ENCODE data around the gene SAP25. TPM values are rescaled to one million over a fixed set of nuclear protein-coding genes. Genes with fewer than 3 reads are reported as not detected.

The SAP25 gene
- total and polyA plus RNA-seq, 4 donors = 0.75 to 9.9 (median 4.8) TPM

Other genes starting within 250 kb of the SAP25 start
- 10 to 100 TPM; 30.7 to 51.2 TPM for gene PILRB, start 215.8 kb downstream of the SAP25 start, total RNA-seq
- 100 to 1,000 TPM in 1 of 2 donors, 10 to 100 TPM in 1; 13.9 to 186 TPM for gene PILRB, start 215.8 kb downstream of the SAP25 start, polyA plus RNA-seq
- gene PILRA, start 200.4 kb downstream of the SAP25 start, total RNA-seq = 10 to 100 TPM; 11.2 to 21.5 TPM
- gene PILRA, start 200.4 kb downstream of the SAP25 start, polyA plus RNA-seq = 10 to 100 TPM in 1 of 2 donors, 1 to 10 TPM in 1; 5.8 to 10.6 TPM
- 1 to 10 TPM; 2.2 to 4.4 TPM for gene ZCWPW1, start 145.2 kb downstream of the SAP25 start, total RNA-seq
- 10 to 100 TPM in 1 of 2 donors, 1 to 10 TPM in 1; 4.0 to 18.7 TPM for gene ZCWPW1, start 145.2 kb downstream of the SAP25 start, polyA plus RNA-seq
- 10 to 100 TPM; 26.3 to 31.8 TPM for gene MEPCE, start 144.1 kb downstream of the SAP25 start, total RNA-seq
- gene MEPCE, start 144.1 kb downstream of the SAP25 start, polyA plus RNA-seq = 10 to 100 TPM; 13.0 to 27.2 TPM
- gene PPP1R35, start 137.4 kb downstream of the SAP25 start, total RNA-seq = 10 to 100 TPM; 24.7 to 29.7 TPM
- 10 to 100 TPM; 16.0 to 69.5 TPM for gene PPP1R35, start 137.4 kb downstream of the SAP25 start, polyA plus RNA-seq
- gene SPACDR, start 109.6 kb downstream of the SAP25 start, total RNA-seq = 1 to 10 TPM; 1.0 to 2.0 TPM
- gene SPACDR, start 109.6 kb downstream of the SAP25 start, polyA plus RNA-seq = under 1 TPM in 1 of 2 donors, not detected in 1; 0.31 TPM
- 10 to 100 TPM; 31.2 to 46.5 TPM for gene TSC22D4, start 94.7 kb downstream of the SAP25 start, total RNA-seq
- gene TSC22D4, start 94.7 kb downstream of the SAP25 start, polyA plus RNA-seq = 10 to 100 TPM; 18.8 to 35.5 TPM
- 1 to 10 TPM in 1 of 2 donors, under 1 TPM in 1; 0.75 to 1.3 TPM for gene NYAP1, start 90.0 kb downstream of the SAP25 start, total RNA-seq
- under 1 TPM; 0.18 to 0.25 TPM for gene NYAP1, start 90.0 kb downstream of the SAP25 start, polyA plus RNA-seq
- 10 to 100 TPM; 28.4 to 29.2 TPM for gene AGFG2, start 34.7 kb downstream of the SAP25 start, total RNA-seq
- 10 to 100 TPM in 1 of 2 donors, 1 to 10 TPM in 1; 6.4 to 14.6 TPM for gene AGFG2, start 34.7 kb downstream of the SAP25 start, polyA plus RNA-seq
- 10 to 100 TPM; 39.1 to 56.0 TPM for gene LRCH4, start 12.2 kb upstream of the SAP25 start, total RNA-seq
- 10 to 100 TPM; 26.3 to 68.2 TPM for gene LRCH4, start 12.2 kb upstream of the SAP25 start, polyA plus RNA-seq
- gene FBXO24, start 12.4 kb upstream of the SAP25 start, total RNA-seq = under 1 TPM in 1 of 2 donors, not detected in 1; 0.81 TPM
- 1 to 10 TPM in 1 of 2 donors, not detected in 1; 1.2 TPM for gene FBXO24, start 12.4 kb upstream of the SAP25 start, polyA plus RNA-seq
- gene PCOLCE, start 28.5 kb upstream of the SAP25 start, total RNA-seq = 100 to 1,000 TPM in 1 of 2 donors, 10 to 100 TPM in 1; 75.1 to 277 TPM
- gene PCOLCE, start 28.5 kb upstream of the SAP25 start, polyA plus RNA-seq = 100 to 1,000 TPM in 1 of 2 donors, 10 to 100 TPM in 1; 34.3 to 341 TPM
- gene MOSPD3, start 38.6 kb upstream of the SAP25 start, total RNA-seq = 10 to 100 TPM; 15.1 to 19.1 TPM
- gene MOSPD3, start 38.6 kb upstream of the SAP25 start, polyA plus RNA-seq = 10 to 100 TPM; 14.0 to 33.0 TPM
- gene TFR2, start 67.7 kb upstream of the SAP25 start, total RNA-seq = 1 to 10 TPM in 1 of 2 donors, under 1 TPM in 1; 0.45 to 2.1 TPM
- gene TFR2, start 67.7 kb upstream of the SAP25 start, polyA plus RNA-seq = not detected
- not detected for gene ACTL6B, start 82.5 kb upstream of the SAP25 start, total RNA-seq
- gene ACTL6B, start 82.5 kb upstream of the SAP25 start, polyA plus RNA-seq = not detected
- gene GNB2, start 99.8 kb upstream of the SAP25 start, total RNA-seq = 100 to 1,000 TPM; 185 to 204 TPM
- 100 to 1,000 TPM; 107 to 227 TPM for gene GNB2, start 99.8 kb upstream of the SAP25 start, polyA plus RNA-seq
- 10 to 100 TPM; 36.0 to 48.1 TPM for gene GIGYF1, start 120.3 kb upstream of the SAP25 start, total RNA-seq
- gene GIGYF1, start 120.3 kb upstream of the SAP25 start, polyA plus RNA-seq = 10 to 100 TPM in 1 of 2 donors, 1 to 10 TPM in 1; 6.6 to 51.6 TPM
- gene POP7, start 132.2 kb upstream of the SAP25 start, total RNA-seq = 10 to 100 TPM; 16.4 to 17.9 TPM
- gene POP7, start 132.2 kb upstream of the SAP25 start, polyA plus RNA-seq = 10 to 100 TPM; 29.6 to 31.8 TPM
- gene EPO, start 146.6 kb upstream of the SAP25 start, total RNA-seq = not detected
- gene EPO, start 146.6 kb upstream of the SAP25 start, polyA plus RNA-seq = under 1 TPM in 1 of 2 donors, not detected in 1; 0.26 TPM
- not detected for gene ZAN, start 159.7 kb upstream of the SAP25 start, total RNA-seq
- not detected for gene ZAN, start 159.7 kb upstream of the SAP25 start, polyA plus RNA-seq

All from aorta (tissue), 4 donors.